Neural cell (in vitro differentiated cells): ENCODE results near the gene UGT2A2. TPM values are rescaled to one million over a fixed set of nuclear protein-coding genes. Genes with fewer than 3 reads are reported as not detected.

Source experiments
- H2AFZ ChIP-seq: fragments of 200-600, 300-800 bp; sonication (generic), shearing (Covaris generic); 2 replicates; pipeline ENCODE4 v1.6.0; 2014; ENCODE audit warnings: low read depth, mild to moderate bottlenecking, antibody characterized with exemption, low read length, moderate library complexity
- H3F3A ChIP-seq: fragments of 200-600 bp; shearing (Covaris generic); 2 replicates; pipeline ENCODE4 v1.6.1; 2016; ENCODE audit warnings: mild to moderate bottlenecking, moderate library complexity, mixed read lengths, antibody characterized with exemption, low read length; ENCODE audit not compliant: insufficient read depth, poor library complexity, severe bottlenecking
- H3K27ac ChIP-seq: fragments of 200-600, 300-800 bp; sonication (generic), shearing (Covaris generic); 2 replicates; pipeline ENCODE4 v1.5.1; 2014; ENCODE audit warnings: mild to moderate bottlenecking, low read length, moderate library complexity
- H3K27me3 ChIP-seq: fragments of 300-800, 200-600 bp; sonication (generic), shearing (Covaris generic); 2 replicates; pipeline ENCODE4 v1.6.0; 2014; ENCODE audit warnings: mild to moderate bottlenecking, low read depth, low read length, moderate library complexity; ENCODE audit not compliant: insufficient read depth
- H3K36me3 ChIP-seq: fragments of 300-800, 200-600 bp; sonication (generic), shearing (Covaris generic); 2 replicates; pipeline ENCODE4 v1.5.1; 2014; ENCODE audit warnings: mild to moderate bottlenecking, antibody characterized with exemption, low read length, moderate library complexity; ENCODE audit not compliant: insufficient read depth
- H3K4me2 ChIP-seq: fragments of 300-800, 200-600 bp; sonication (generic), shearing (Covaris generic); 2 replicates; pipeline ENCODE4 v1.6.0; 2014; ENCODE audit warnings: mild to moderate bottlenecking, low read length
- H3K4me3 ChIP-seq: fragments of 300-800, 200-600 bp; sonication (generic), shearing (Covaris generic); 2 replicates; pipeline ENCODE4 v1.5.1; 2014; ENCODE audit warnings: mild to moderate bottlenecking, low read length, moderate library complexity
- H3K79me2 ChIP-seq: fragments of 200-600 bp; shearing (Covaris generic); replicated peaks from 2 replicates; pipeline ENCODE4 v1.6.0; 2014; ENCODE audit warnings: mild to moderate bottlenecking, low read length, moderate library complexity; ENCODE audit not compliant: insufficient read depth
- H3K9ac ChIP-seq: fragments of 300-800, 200-600 bp; sonication (generic), shearing (Covaris generic); 2 replicates; pipeline ENCODE4 v1.6.1; 2016; ENCODE audit warnings: mild to moderate bottlenecking, low read length, mixed read lengths
- H3K9me2 ChIP-seq: fragments of 200-600 bp; shearing (Covaris generic); 2 replicates; pipeline ENCODE4 v1.6.1; 2016; ENCODE audit warnings: mild to moderate bottlenecking, low read length, mixed read lengths; ENCODE audit not compliant: insufficient read depth
- H3K9me3 ChIP-seq: fragments of 200-600, 300-800 bp; sonication (generic), shearing (Covaris generic); 2 replicates; pipeline ENCODE4 v1.6.1; 2016; ENCODE audit warnings: mild to moderate bottlenecking, mixed run types, low read length, moderate library complexity, mixed read lengths
- H4K20me1 ChIP-seq: fragments of 200-600 bp; shearing (Covaris generic); 2 replicates; pipeline ENCODE4 v1.6.1; 2016; ENCODE audit warnings: mild to moderate bottlenecking, mixed run types; ENCODE audit not compliant: insufficient read depth
- SMC3 ChIP-seq: fragments of 450-650 bp; conservative IDR thresholded peaks from 2 replicates; pipeline ENCODE4 v1.6.1; 2014; ENCODE audit warnings: antibody characterized with exemption, mild to moderate bottlenecking, moderate library complexity; ENCODE audit not compliant: poor library complexity
- polyA plus RNA-seq: library from polyadenylated mRNA; depleted of rRNA; stranded (reverse); fragments of >200 nt; gene quantifications from 2 replicates; pipeline ENCODE4 v1.2.3, GENCODE V29; 2014
- small RNA-seq, 3 experiments: library from RNA; depleted of rRNA; stranded (forward); fragments of <200 nt; gene quantifications; one replicate each; pipeline ENCODE3, GENCODE V24; 2012

Gene UGT2A2
- polyA plus RNA-seq, 1 donor from 2014 or later, result not detected

DNA sequence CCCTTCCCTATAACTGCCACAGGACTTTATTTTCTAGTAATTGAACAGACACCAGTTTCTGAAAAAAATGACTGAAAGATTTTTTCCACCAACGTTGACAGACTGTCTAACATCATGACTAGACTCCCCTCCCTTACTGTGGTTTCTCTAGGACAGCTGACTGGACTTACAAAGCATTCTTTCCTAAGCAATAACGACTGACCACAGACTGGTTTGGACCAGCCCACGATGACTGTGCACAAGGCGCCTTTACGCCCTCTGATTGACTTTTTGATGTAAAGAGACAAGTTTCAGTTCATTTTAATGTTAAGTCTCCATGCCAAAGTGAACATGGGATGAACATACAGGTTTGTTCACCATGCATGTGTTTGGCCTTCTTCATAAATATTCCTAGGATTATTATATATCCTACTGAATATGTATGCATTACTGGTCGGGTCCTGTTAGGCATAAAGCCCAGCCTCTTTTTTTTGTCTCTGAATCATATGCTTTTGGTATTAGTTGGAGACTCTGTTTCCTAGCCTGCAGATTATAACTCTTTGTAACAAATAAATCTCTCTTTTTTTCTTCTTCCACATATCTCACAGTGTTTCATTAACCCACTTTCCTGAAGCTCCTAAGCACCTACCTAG is 93.2 kb downstream of the UGT2A2 start:
- no peak overlapping the region for H3K4me2 ChIP-seq
- H3K4me3 ChIP-seq, result no peak overlapping the region
- H3K79me2 ChIP-seq, result no peaks in the 10 kb centered on the region
- no peak for TF ChIP-seq SMC3
- no peaks in the 10 kb centered on the region for H3F3A ChIP-seq
- H3K9ac ChIP-seq, result no peak overlapping the region
- H3K27ac ChIP-seq, result no peak overlapping the region
- no peaks in the 10 kb centered on the region for H3K9me3 ChIP-seq
- no peak overlapping the region for H2AFZ ChIP-seq
- H3K27me3 ChIP-seq, result no peaks in the 10 kb centered on the region
- H3K9me2 ChIP-seq, result no peaks in the 10 kb centered on the region
- no peaks in the 10 kb centered on the region for H4K20me1 ChIP-seq
- no peaks in the 10 kb centered on the region for H3K36me3 ChIP-seq

Small RNAs within 50 kb of the gene (small RNA-seq; reads per million reads assigned to genes)
- 0 reads per million in 3 experiments for gene UGT2A2

Other genes starting within 250 kb of the UGT2A2 start
- not detected in 2 replicates for gene UGT2B4, start 143.7 kb downstream of the UGT2A2 start, polyA plus RNA-seq
- gene UGT2A1, start 13.6 kb upstream of the UGT2A2 start, polyA plus RNA-seq, result not detected in 2 replicates
- not detected in 2 replicates for gene SULT1B1, start 121.0 kb upstream of the UGT2A2 start, polyA plus RNA-seq
- not detected in 2 replicates for gene SULT1E1, start 220.5 kb upstream of the UGT2A2 start, polyA plus RNA-seq